NCI-H146 treated with DMSO at 0.1 percent for 48 hours (cell line): ENCODE results near the gene POMZP3.
A peak's percentile ranks its signal among the peaks of the same experiment; 100 is the strongest.
"Not testable (repeated sequence)": the region's sequence is repeated elsewhere in the genome, so short reads cannot be mapped to it uniquely, and the experiment has no call there.

Experiments used
- DNase-seq: peaks from one replicate; lab custom pipeline; 2025; ENCODE audit not compliant: unreplicated experiment; lab: John Stamatoyannopoulos, UW

The POMZP3 gene

GRCh38 chr7:76626989-76627642, at the start of gene POMZP3:
TSS of gene POMZP3 (minus strand) at chr7:76627279. CDS start at chr7:76626064, 1,215 bp downstream.
- peak; percentile 18 for DNase-seq

GRCh38 chr7:76675783-76676182, 48.7 kb upstream of the POMZP3 start:
- not testable (repeated sequence) for DNase-seq

DNA sequence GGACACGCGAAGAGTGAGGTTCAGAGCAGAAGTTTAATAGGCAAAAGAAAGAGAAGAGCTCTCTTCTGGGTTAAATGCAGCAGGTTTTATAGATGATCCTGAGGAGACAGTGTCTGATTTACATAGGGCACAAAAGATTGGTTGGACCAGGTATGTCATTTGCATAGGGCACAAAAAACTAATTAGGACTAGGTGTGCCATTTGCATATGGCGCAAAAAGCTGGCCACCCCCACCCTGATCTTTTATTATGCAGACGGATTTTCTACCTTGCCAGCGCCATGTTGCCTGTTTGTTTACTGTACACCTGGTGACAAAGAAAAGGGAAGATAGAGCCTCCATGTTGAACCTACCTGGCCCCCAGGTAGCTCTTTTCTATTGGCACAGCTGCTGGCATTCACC, 46.3 kb upstream of the POMZP3 start:
- DNase-seq = peak; percentile 92

GRCh38 chr7:76659212-76659611, 32.1 kb upstream of the POMZP3 start:
- DNase-seq = not testable (repeated sequence)

- DNase-seq = not testable (repeated sequence)
These were observed 29.3 kb upstream of the POMZP3 start for GRCh38 chr7:76656425-76656824.

DNA sequence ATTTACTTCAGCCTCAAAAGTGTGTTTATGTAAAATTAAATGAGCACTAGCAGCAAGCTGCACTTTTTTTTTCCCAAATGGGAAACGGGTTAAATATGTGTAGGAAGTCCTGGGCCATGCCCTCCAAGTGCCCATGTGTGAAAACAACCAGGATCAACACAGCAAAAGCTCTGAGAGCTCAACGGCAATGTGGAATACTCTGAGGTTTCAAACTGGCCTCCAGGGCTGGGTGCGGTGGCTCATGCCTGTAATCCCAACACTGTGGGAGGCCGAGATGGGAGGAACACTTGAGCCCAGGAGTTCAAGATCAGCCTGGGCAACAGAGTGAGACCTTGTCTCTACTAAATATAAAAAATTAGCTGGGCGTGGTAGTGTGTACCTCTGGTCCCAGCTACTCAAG, 15.5 kb upstream of the POMZP3 start:
- not testable (repeated sequence) for DNase-seq

DNA sequence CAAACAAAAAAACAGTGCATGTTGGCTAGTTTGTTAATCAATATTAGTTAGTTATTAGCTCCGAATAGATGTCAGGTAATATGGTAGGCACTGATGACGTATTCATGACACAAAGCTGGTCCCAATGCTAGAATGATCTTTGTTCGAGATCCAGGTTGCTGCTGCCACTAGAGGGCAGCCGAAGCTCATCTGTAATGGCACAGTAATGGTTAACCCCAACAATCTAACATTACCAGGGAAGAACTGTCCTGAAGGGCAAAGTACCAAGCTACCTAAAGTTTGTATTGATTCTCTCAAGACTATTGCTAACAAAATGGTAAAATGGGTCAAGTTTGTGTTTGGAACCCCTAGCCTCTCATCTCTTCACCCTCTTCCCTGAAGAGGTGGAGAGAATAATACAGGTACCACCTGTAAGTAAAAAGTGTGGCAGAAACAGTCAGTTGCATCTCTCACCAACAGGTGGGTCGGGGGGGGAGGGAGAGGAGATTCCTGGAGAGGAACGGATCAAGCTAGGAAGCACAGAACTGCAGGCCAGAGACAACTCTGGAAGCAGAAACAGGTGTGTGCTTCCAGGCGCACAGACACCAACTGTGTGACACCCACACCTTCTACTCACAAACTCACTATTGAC, 10.1 kb upstream of the POMZP3 start:
- DNase-seq = not testable (repeated sequence)

DNA sequence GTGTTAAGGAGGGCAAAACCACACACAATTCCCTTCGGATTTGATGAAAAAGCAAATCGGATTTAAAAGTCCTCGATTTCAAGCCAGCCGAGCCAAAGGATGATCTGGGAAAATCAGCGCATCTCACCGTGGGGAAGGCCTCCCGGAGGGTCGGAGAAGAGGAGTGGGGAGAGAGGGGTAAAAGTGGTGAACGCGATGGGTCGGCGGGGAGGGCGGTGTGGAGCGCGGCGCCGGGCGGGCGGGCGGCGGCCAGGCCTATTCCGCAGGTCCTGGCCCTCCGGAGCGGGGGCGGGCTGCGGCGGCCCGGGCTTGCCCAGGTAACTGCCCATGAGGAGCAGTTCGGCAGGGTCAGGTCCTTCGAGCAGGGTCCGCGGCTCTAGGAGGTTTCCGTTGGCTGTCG, 498 bp downstream of the POMZP3 start:
- not testable (repeated sequence) for DNase-seq

DNA sequence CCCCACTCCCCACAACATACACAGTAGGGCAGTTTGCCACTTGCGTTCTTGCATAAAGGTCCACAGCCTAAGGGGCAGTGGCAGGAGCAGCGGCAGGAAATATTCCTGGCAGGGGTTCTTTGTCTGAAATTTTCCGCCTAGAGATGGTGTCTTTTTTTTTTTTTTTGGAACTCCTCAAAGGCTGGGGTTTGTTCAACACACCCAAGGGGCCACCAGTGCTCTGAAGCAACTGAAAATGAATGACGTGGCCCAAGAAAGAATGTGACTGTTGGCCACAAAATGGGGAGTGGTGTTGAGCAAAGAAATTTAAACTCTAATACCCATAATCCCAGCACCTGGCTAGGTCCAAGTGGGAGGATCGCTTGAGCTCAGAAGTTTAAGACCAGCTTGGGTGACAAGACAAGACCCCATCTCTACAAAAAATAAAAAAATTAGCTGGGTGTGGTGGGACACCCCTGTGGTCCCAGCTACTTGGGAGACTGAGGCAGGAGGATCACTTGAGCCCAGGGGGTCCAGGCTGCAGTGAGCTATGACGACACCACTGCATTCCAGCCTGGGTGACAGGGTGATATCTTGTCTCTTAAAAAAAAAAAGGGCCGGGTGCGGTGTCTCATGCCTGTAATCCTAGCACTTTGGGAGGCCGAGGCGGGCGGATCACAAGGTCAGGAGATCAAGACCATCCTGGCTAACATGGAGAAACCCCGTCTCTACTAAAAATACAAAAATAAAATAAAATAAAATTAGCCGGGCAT, 7.5 kb downstream of the POMZP3 start:
- not testable (repeated sequence) for DNase-seq

GRCh38 chr7:76613783-76614182, 13.3 kb downstream of the POMZP3 start:
- DNase-seq = not testable (repeated sequence)

GRCh38 chr7:76612232-76612631, 14.8 kb downstream of the POMZP3 start:
- DNase-seq = not testable (repeated sequence)

- DNase-seq = not testable (repeated sequence)
These were observed 17.2 kb downstream of the POMZP3 start for GRCh38 chr7:76609864-76610263.

DNA sequence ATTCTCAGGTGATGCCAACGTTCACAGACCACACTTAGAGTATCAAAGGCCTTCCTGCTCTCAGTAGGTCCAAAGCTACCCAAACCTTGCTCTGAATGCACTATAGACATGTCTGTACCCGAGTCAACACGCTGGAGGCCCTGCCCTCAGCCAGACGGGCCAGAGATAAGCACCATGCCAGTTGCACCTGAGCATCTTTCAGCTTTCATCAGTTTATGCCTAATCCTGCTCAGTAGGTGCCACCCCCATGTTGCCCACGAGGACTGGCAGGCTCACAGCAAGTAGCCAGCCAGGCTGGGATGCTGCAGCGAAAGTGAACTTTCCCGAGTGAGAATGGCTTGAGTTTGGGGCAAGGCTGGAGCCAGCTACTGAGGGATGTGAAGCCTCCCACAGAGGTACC, 18.6 kb downstream of the POMZP3 start:
- DNase-seq = not testable (repeated sequence)

DNA sequence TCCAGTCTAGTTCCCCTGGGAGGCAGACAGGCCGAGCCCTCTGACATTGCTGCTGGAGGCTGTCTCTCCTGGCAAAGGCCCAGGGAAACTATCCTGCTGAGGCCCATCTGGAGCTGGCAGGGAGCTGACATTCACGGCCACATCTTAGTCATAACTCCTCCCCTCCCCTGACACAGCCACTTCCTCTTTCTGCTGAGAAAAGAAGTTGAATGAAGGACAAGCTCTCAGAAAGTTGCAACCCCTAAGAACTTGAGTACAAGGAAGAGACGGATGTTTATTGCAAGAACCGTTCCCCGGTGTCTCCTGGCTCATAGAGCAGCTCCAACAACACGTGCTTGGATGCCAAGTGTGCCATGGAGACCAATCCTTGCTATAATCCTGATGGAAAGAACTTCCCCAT, 21.1 kb downstream of the POMZP3 start:
- DNase-seq = peak; percentile 22

GRCh38 chr7:76600650-76601049, 26.4 kb downstream of the POMZP3 start:
- DNase-seq = not testable (repeated sequence)

- DNase-seq = not testable (repeated sequence)
These were observed 27.0 kb downstream of the POMZP3 start for GRCh38 chr7:76600116-76600482.

- DNase-seq = not testable (repeated sequence)
These were observed 28.4 kb downstream of the POMZP3 start for GRCh38 chr7:76598590-76599264.

DNA sequence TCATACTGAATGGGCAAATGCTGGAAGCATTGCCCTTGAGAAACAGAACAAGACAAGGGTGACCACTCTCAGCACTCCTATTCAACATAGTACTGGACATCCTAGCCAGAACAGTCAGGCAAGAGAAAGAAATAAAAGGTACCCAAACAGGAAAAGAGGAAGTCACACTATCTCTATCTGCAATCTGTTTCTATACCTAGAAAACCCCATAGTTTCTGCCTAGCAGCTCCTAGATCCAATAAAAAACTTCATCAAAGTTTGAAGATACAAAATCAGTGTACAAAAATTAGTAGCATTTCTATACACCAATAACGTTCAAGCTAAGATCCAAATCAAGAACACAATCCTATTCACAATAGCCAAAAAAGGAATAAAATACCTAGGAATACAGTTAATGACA, 29.8 kb downstream of the POMZP3 start:
- DNase-seq = not testable (repeated sequence)

- DNase-seq = not testable (repeated sequence)
These were observed 34.4 kb downstream of the POMZP3 start for GRCh38 chr7:76592694-76593093.

DNA sequence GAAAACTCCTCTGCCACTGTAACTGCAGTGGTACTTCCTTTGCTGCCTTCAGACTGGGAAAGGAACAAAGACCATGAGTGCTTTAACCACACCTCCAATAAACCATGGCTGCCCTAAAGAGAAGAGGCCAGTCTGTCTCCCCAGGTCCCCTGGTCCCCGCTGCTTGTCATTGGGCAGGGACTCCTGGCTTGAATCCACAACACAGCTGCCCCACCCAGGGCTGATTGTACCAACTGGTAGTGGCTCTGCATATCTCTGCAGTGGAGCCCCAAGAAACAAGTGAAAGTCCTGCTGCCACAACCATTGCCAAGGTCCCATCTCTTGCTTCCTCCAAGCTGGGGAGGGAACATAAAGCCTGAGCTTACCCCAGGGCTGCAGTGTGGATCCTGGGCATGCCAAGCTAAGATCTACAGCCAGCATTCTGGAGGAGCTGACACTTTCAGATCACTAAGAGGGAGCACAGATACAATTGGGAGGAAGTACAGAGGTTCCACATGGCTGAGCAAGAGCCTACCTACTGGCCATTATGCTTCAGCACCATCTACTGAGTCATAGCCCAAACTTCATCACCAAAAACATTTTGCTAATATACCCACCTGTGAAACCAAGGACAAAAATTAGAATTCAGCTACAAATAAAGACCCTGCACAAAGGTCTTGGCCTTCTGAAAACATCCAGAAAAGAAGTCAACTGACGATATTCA, 35.3 kb downstream of the POMZP3 start:
- DNase-seq = not testable (repeated sequence)

DNA sequence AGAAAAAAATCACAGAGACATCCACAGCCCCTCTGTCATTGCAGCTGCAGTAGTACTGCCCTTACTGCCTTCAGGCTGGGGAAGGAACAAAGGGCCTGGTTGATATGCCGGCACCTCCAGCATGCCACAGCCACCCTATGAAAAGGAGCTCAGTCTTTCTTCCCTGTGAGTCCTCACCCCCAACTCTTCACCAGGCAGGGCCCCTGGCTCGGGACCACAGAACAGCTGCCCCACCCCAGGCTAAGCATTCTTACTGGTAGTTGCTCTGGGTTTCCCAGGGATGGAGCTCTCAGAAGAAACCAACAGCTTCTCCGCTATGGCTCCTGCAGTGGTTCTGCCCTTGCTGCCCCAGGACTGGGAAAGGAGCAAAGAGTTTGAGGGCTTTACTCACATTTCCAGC, 36.0 kb downstream of the POMZP3 start:
- not testable (repeated sequence) for DNase-seq
